ENCODE results near the gene SLC35D2. TPM values are rescaled to one million over a fixed set of nuclear protein-coding genes. Genes with fewer than 3 reads are reported as not detected.

The SLC35D2 gene
- total RNA-seq, 1 donor from 2014 or later: 30.3 TPM

DNA sequence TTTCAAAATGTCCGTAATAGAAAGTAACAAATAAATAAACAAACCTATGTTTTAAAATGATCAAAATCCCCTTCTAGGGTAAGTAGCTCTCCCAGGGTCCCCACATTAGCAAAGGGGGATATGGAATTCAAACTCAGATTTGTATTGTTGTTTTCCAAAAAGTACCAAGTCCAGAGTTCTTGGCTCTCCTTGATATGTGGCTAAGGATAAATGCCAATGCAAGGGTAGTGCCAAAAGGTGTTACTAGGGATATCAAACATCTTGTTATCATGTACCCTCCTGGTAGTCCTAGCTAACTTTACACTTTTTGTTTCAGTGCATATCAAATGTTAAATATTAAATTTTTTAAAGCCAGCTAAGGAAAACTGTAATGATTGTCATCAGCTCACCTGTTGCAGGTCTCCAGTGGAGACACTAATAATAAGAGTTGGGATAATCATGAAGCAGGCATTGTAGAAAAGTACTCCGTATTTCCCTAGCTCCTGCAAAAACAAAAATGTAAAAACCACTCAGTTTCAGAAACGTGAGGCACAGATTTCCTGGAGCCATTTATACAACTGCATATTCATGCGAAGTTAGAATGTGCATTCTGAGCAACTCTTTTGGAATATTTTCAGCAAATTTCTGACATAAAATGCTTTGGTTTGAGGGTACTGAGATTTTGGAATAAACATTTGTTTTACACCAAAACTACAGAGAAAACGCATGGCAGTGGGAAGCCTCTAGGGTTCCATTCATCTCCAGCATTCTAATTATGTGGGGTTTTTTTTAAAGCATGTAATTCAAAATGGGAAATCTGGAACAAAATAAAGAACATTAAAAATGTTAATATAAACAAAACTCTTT is 39.8 kb downstream of the SLC35D2 start:
- Histone ChIP-seq H3K4me1 (peaks cover 9% of the 10 kb centered on the region), H3K27me3 (no peaks in the 10 kb centered on the region), H3K4me3 (no peak overlapping the region), H3K9me3 (no peaks in the 10 kb centered on the region), H3K27ac (peak overlapping the region; percentile 34), H3K36me3 (no peaks in the 10 kb centered on the region)
- intact Hi-C loops (cut with DNase I): no loop called here
- DNase-seq (no peak), ATAC-seq (no peak)
- TF ChIP-seq, protein P1, sequence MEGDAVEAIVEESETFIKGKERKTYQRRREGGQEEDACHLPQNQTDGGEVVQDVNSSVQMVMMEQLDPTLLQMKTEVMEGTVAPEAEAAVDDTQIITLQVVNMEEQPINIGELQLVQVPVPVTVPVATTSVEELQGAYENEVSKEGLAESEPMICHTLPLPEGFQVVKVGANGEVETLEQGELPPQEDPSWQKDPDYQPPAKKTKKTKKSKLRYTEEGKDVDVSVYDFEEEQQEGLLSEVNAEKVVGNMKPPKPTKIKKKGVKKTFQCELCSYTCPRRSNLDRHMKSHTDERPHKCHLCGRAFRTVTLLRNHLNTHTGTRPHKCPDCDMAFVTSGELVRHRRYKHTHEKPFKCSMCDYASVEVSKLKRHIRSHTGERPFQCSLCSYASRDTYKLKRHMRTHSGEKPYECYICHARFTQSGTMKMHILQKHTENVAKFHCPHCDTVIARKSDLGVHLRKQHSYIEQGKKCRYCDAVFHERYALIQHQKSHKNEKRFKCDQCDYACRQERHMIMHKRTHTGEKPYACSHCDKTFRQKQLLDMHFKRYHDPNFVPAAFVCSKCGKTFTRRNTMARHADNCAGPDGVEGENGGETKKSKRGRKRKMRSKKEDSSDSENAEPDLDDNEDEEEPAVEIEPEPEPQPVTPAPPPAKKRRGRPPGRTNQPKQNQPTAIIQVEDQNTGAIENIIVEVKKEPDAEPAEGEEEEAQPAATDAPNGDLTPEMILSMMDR (IDR thresholded peaks at IDR 0.05): no peak

DNA sequence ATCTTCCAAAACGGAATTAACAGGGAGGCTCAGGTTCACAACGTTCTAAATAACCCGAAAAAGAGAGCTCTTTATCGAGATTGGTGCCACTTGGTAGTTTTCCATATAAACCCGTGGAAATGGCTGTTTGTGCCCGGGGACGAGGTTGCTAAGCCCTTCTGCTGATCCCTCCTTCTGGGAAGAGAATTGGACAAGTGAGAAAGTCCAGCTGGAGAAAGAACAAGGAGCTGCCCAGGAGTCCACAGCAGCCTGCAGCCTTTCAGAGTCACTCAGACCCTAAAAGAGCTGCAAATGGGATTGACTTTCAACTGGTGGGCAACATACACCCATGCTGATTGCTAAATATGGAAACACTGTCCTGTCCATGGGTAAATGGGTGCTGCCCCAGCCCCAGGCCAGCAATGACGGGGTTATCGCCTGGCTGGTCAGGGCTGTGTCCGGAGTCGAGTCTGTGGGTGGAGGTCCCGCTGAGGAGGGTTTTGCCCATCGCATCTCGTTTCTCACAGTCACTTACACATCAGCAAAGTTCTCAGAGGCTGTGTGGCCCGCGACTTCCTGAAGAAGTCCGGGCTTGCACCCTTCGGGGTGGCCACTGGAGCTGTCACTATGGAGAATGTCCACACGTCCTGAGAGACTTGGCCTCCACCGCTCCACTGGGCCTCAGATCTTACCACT is 40.8 kb downstream of the SLC35D2 start:
- ATAC-seq: peak; percentile 13

DNA sequence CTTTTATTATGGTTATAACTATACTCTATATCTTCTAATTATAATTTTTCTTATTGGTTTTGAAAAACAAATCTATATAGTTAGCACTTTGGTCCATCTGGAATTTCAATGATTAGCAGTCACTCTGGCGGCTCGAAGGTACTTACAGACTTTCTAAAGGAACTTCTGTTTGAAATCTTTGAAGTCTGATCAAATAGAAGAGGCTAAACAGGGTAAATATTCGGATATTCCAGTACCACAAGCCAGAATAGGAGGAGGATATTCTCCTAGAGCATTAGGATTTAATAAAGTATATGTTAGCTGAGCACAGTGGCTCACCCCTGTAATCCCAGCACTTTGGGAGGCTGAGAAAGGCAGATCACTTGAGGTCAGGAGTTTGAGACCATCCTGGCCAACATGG is 42.8 kb downstream of the SLC35D2 start:
- TF ChIP-seq, protein P1 (IDR thresholded peaks at IDR 0.05): no peak
- H3K36me3 ChIP-seq: no peaks in the 10 kb centered on the region
- intact Hi-C loops (cut with DNase I): no loop called here
- H3K27me3 ChIP-seq: no peaks in the 10 kb centered on the region
- H3K9me3 ChIP-seq: no peaks in the 10 kb centered on the region
- no peak for ATAC-seq
- H3K4me1 ChIP-seq: peaks cover 9% of the 10 kb centered on the region
- no peak overlapping the region for H3K4me3 ChIP-seq
- DNase-seq: no peak
- H3K27ac ChIP-seq: no peak overlapping the region

More for the DNA sequence above, 40.8 kb downstream of the SLC35D2 start:
- TF ChIP-seq, protein P1 (IDR thresholded peaks at IDR 0.05): no peak
- H3K4me1 ChIP-seq: peaks cover 9% of the 10 kb centered on the region
- no peaks in the 10 kb centered on the region for H3K9me3 ChIP-seq
- H3K4me3 ChIP-seq: no peak overlapping the region
- H3K27ac ChIP-seq: peak overlapping the region; percentile 12
- H3K36me3 ChIP-seq: no peaks in the 10 kb centered on the region
- intact Hi-C loops (cut with DNase I): no loop called here
- no peak for DNase-seq
- no peaks in the 10 kb centered on the region for H3K27me3 ChIP-seq

DNA sequence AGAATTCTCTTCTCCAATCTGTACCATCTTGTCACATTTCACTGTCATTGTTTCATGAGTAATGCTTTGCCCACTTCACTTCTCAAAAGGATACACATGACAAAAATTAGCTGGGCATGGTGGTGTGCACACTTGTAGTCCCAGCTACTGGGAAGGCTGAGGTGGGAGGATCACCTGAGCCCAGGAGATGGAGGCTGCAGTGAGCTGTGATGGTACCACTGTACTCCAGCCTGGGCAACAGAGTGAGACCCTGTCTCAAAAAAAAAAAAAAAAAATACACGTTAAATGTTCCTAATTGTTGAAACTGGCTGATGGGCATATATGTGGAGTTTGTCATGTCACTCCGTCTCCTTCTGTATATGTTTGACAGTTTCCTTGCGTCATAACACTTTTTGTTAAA is 45.2 kb downstream of the SLC35D2 start:
- intact Hi-C loops (cut with DNase I): no loop called here
- no peak overlapping the region for H3K4me3 ChIP-seq
- TF ChIP-seq, protein P1 (IDR thresholded peaks at IDR 0.05): no peak
- peaks cover 9% of the 10 kb centered on the region for H3K36me3 ChIP-seq
- H3K9me3 ChIP-seq: no peaks in the 10 kb centered on the region
- ATAC-seq: no peak
- no peak overlapping the region for H3K27ac ChIP-seq
- no peak for DNase-seq
- H3K4me1 ChIP-seq: no peaks in the 10 kb centered on the region
- H3K27me3 ChIP-seq: no peaks in the 10 kb centered on the region

DNA sequence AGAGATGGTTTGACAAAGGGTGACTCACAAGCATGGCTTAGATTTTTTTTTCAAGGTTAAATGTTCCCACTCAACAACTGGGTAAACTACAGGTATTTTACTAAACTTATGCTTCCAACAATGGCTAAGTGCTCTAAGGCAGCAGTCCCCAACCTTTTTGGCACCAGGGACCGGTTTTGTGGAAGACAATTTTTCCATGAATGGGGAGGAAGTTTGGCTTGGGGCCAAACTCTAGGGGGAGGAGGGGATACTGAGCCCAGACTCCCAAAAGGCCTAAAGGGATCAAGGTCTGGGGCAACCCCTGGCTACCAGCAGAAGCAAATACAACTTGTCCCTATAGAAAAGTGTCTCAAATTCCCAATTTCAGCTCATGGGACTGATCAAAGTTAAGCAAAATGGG is 49.6 kb downstream of the SLC35D2 start:
- no peak overlapping the region for H3K27ac ChIP-seq
- intact Hi-C loops (cut with DNase I): no loop called here
- TF ChIP-seq, protein P1 (IDR thresholded peaks at IDR 0.05): no peak
- H3K4me1 ChIP-seq: no peaks in the 10 kb centered on the region
- H3K9me3 ChIP-seq: no peaks in the 10 kb centered on the region
- DNase-seq (no peak), ATAC-seq (no peak)
- no peaks in the 10 kb centered on the region for H3K27me3 ChIP-seq
- peaks cover 9% of the 10 kb centered on the region for H3K36me3 ChIP-seq
- H3K4me3 ChIP-seq: no peak overlapping the region
